Measurements from ENCODE around the gene SPTSSA. TPM values are rescaled to one million over a fixed set of nuclear protein-coding genes. Genes with fewer than 3 reads are reported as not detected.
"Not testable (repeated sequence)": the region's sequence is repeated elsewhere in the genome, so short reads cannot be mapped to it uniquely, and the experiment has no call there.

SPTSSA gene
- total RNA-seq, 1 experiment from 2014 or later = 24.5 TPM

- ATAC-seq (no peak), DNase-seq (ENCODE audit: low spot score) (no peak)
- peaks cover 21% of the 10 kb centered on the region for H3K9me3 Mint-ChIP-seq
- TF ChIP-seq ZNF281 (CRISPR knock-in tag; IDR thresholded peaks at IDR 0.05) (no peak), ATF6 (CRISPR knock-in tag; IDR thresholded peaks at IDR 0.05) (no peak), PRRX2 (CRISPR knock-in tag; IDR thresholded peaks at IDR 0.05) (no peak)
- H3K36me3 Mint-ChIP-seq = no peaks in the 10 kb centered on the region
- no peaks in the 10 kb centered on the region; the same call in 1 of the 2 replicates for H3K27me3 Mint-ChIP-seq (ENCODE audit: low read depth)
- H3K27ac Mint-ChIP-seq = no peak overlapping the region
- peaks cover 7% of the 10 kb centered on the region for H3K4me1 Mint-ChIP-seq
- H3K4me3 Mint-ChIP-seq = no peak overlapping the region
- CTCF ChIA-PET = no interaction called here
- POLR2A ChIA-PET = no interaction called here
Observed at GRCh38 chr14:34387974-34388516, 74.0 kb downstream of the SPTSSA start.

GRCh38 chr14:34386865-34387485 is 75.1 kb downstream of the SPTSSA start:
- CTCF ChIA-PET = no interaction called here
- POLR2A ChIA-PET = no interaction called here
- H3K27ac Mint-ChIP-seq = no peak overlapping the region
- H3K4me3 Mint-ChIP-seq = no peak overlapping the region
- TF ChIP-seq PREB (CRISPR knock-in tag; IDR thresholded peaks at IDR 0.05; ENCODE audit: borderline replicate concordance) (no peak), RORB (CRISPR knock-in tag; IDR thresholded peaks at IDR 0.05) (no peak), KAT7 (CRISPR knock-in tag; IDR thresholded peaks at IDR 0.05; ENCODE audit: borderline replicate concordance) (no peak), FOXP1 (CRISPR knock-in tag; IDR thresholded peaks at IDR 0.05; ENCODE audit: borderline replicate concordance) (no peak), ZNF423 (CRISPR knock-in tag; IDR thresholded peaks at IDR 0.05) (no peak), ATF2 (CRISPR knock-in tag; IDR thresholded peaks at IDR 0.05; ENCODE audit: borderline replicate concordance, low read depth) (no peak)
- H3K36me3 Mint-ChIP-seq = no peaks in the 10 kb centered on the region
- H3K9me3 Mint-ChIP-seq = peaks cover 13% of the 10 kb centered on the region
- no peaks in the 10 kb centered on the region for H3K27me3 Mint-ChIP-seq (ENCODE audit: low read depth)
- no peak for DNase-seq (ENCODE audit: low spot score)
- no peak for ATAC-seq
- peaks cover 7% of the 10 kb centered on the region for H3K4me1 Mint-ChIP-seq

- ATAC-seq; H3K9me3 Mint-ChIP-seq; H3K36me3 Mint-ChIP-seq; H3K27me3 Mint-ChIP-seq (ENCODE audit: low read depth); H3K4me3 Mint-ChIP-seq; H3K4me1 Mint-ChIP-seq; POLR2A ChIA-PET; CTCF ChIA-PET; DNase-seq (ENCODE audit: low spot score); H3K27ac Mint-ChIP-seq: not testable (repeated sequence)
Observed at GRCh38 chr14:34385881-34386280, 76.2 kb downstream of the SPTSSA start.

- H3K27me3 Mint-ChIP-seq (ENCODE audit: low read depth) = no peaks in the 10 kb centered on the region
- H3K36me3 Mint-ChIP-seq = no peaks in the 10 kb centered on the region
- no peak overlapping the region for H3K4me3 Mint-ChIP-seq
- ChIA-PET POLR2A (no interaction called here), CTCF (no interaction called here)
- H3K9me3 Mint-ChIP-seq = no peaks in the 10 kb centered on the region
- TF ChIP-seq PREB (CRISPR knock-in tag; IDR thresholded peaks at IDR 0.05; ENCODE audit: borderline replicate concordance) (no peak), PRRX2 (CRISPR knock-in tag; IDR thresholded peaks at IDR 0.05) (no peak), CREM (CRISPR knock-in tag; IDR thresholded peaks at IDR 0.05) (no peak), SP1 (CRISPR knock-in tag; conservative IDR thresholded peaks at IDR 0.05) (no peak), USF2 (CRISPR knock-in tag; IDR thresholded peaks at IDR 0.05) (no peak)
- ATAC-seq (no peak), DNase-seq (ENCODE audit: low spot score) (no peak)
- peaks cover 4% of the 10 kb centered on the region for H3K4me1 Mint-ChIP-seq
- H3K27ac Mint-ChIP-seq = no peak overlapping the region
Observed at GRCh38 chr14:34383839-34384238, 78.2 kb downstream of the SPTSSA start.
